Activated CD8-positive, alpha-beta memory T cell treated with anti-CD3 and anti-CD28 coated beads, Interleukin-2, amount 50 U/mL, for 4 hours (primary cell): Measurements from ENCODE around the gene SH3YL1.
A peak's percentile ranks its signal among the peaks of the same experiment; 100 is the strongest.

ENCODE experiments used
- DNase-seq: peaks from one replicate; pipeline ENCODE4 v3.0.0-alpha.2; 2020

The SH3YL1 gene

GRCh38 chr2:211486-212184, 52.2 kb downstream of the SH3YL1 start:
- DNase-seq = no peak

GRCh38 chr2:210660-211059, 53.2 kb downstream of the SH3YL1 start:
- no peak for DNase-seq

GRCh38 chr2:209470-209869, 54.4 kb downstream of the SH3YL1 start:
- DNase-seq = no peak

GRCh38 chr2:208335-208734, 55.5 kb downstream of the SH3YL1 start:
- DNase-seq = no peak

GRCh38 chr2:203984-204383, 59.8 kb downstream of the SH3YL1 start:
- DNase-seq = no peak

DNA sequence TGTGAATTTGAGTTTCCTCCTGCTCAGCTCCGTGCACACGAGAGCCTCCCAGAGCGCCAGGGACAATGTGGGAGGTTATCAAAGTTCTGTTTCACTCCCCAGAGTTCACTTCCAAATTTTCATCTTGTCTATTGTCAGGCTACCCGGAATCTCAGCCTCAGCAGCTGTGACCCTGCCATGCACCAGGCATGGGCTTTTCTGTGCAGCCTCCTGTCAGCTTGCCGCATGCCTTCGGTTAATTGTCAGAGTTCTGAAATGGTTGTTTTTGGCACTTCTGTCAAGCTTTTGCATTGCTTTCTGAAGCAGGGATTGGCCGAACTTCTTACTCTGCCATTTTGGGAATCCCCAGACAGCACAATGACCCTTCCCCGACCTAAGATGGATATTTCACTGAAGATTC, 60.4 kb downstream of the SH3YL1 start:
- no peak for DNase-seq

DNA sequence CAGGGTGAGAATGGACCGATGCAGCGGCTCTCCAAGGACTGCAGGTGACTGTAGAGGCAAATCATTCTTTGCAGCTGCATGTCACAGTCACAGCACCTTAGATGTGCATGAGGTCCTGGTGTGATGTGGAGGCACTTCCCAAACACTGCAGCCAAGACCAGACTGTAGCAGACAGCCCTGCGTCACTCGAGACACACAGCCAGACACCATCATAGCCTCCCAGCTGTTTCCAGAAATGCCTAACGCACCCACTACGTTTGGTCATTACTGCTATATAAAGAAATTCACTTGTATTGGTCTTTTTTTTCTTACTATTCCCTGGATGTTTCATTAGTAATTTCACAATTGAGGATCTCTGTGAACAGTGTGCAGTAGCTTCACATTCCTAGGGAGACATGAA, 60.9 kb downstream of the SH3YL1 start:
- DNase-seq = no peak

DNA sequence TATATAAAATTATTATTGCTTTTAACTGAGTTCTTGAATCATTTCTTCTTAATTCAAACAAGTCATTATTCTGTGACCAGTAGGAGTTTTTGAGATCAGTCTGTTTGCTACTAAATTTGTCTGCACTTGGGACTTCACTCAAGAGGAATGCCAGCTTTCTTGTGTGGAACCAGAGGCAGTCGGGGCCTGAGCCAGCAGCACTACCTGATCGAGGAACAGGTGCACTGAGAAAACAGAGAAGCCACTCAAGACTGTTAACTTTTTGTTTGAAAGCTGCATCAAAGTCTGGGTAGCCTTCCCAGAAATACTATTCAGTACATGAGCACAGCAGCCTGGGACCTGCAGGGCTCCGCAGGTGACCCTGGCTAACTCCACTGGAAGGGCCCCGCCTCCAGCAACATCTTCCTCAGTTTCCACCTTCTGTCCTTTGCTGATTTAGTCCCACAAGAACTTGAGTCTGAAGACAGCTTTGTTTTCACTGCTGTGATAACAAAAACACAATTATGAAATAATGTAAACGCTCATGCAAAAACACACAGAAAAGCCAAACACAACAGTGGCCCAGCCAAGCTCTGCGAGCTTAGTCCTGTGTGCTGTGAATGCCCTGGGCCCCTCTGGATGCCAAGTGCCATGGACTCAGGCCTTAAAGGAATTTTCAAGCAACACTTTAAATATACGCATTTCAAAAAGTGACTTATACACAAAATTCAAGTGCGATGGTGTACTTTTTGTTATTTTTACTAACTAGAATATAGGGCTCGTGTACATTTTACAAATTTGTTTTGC, 62.0 kb downstream of the SH3YL1 start:
- no peak for DNase-seq

- DNase-seq = no peak
Observed at GRCh38 chr2:199041-199966, 64.5 kb downstream of the SH3YL1 start.

GRCh38 chr2:196406-196805, 67.4 kb downstream of the SH3YL1 start:
- DNase-seq = no peak

DNA sequence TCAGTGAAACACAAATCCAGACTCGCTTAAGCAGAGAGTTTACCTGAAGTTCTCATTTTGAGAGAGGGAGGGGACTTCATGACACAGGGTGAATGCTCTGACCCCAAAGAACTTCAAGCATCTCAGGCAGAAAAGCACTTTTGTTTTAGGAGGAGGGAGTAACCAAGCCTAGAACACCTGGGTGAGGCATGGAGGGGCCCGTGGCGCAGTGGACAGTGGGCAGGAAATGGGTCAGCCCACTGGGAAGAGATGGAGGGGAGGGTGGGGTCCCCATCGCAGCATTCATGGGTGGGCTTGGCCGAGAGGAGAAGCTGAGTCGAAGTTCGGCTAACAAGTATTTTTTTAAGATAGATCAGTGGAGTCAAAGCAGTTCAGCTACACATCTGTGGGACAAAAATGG, 67.9 kb downstream of the SH3YL1 start:
- DNase-seq = no peak

GRCh38 chr2:193141-193671, 70.6 kb downstream of the SH3YL1 start:
- peak; percentile 26 for DNase-seq

- no peak for DNase-seq
Observed at GRCh38 chr2:191311-192190, 72.3 kb downstream of the SH3YL1 start.

- no peak for DNase-seq
Observed at GRCh38 chr2:187825-188224, 76.0 kb downstream of the SH3YL1 start.

DNA sequence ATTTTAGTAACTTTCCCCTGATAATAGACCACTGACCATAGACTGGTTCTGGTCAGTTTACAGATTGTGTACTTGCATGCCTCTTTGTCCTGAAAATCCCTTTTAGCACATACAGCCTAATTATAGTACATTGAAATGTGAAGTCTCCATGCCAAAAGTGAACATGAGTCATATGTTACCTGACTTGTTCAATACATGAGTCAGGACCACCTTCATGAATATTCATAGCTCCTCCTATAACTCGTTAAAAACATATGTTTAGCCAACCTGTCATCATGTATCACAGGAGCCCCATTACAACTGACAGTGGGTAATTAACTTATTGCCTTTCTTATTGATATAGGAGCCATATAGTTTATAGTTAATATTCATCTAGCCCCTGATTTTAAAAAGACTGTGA, 78.6 kb downstream of the SH3YL1 start:
- DNase-seq = no peak

DNA sequence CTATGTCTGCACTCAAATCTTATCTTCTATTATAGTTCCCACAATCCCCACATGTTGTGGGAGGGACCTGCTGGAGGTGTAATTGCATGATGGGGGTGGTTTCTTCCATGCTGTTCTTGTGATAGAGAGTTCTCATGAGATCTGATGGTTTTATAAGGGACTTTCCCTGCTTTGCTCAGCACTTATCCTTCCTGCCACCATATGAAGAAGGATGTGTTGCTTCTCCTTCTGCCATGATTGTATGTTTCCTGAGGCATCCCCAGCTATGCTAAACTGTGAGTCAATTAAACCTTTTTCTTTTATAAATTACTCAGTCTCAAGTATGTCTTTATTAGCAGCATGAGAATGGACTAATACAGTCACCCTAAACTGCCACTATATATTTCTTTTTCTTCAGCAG, 79.1 kb downstream of the SH3YL1 start:
- no peak for DNase-seq

DNA sequence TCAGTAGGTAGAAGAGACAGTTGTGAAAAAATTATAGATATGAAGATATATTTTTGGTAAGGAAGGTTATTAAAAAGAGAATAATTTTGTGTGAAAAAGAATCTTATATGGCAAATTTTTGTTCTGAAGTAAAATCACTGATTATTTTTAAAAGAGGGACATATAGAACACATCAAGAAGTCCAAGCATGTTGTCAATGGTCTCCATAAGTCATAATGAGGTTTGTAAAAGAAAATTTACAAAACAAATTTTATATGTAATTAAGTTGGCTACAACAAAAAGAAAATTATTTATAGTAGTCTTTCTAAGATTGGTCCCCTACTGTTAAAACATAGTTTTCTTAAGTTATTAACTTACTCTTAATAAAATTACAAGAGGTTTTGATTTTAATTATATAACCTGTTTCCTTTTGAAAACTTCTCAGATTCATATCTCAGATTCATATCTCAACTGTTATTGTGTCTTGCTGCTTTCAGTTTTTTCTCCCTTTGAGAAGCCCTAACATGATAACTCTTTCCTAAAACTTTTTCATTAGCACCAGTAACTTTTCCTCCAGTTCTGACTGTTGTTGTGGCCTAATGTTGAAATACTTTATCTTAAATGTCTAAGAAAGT, 81.2 kb downstream of the SH3YL1 start:
- no peak for DNase-seq

GRCh38 chr2:180311-180710, 83.5 kb downstream of the SH3YL1 start:
- no peak for DNase-seq

GRCh38 chr2:179886-180285, 83.9 kb downstream of the SH3YL1 start:
- DNase-seq = no peak

- DNase-seq = no peak
Observed at GRCh38 chr2:177733-178132, 86.1 kb downstream of the SH3YL1 start.

GRCh38 chr2:176917-177316, 86.9 kb downstream of the SH3YL1 start:
- DNase-seq = no peak
